GM12878 (cell line): ENCODE measurements around the gene URAD. TPM values are rescaled to one million over a fixed set of nuclear protein-coding genes. Genes with fewer than 3 reads are reported as not detected.

Experiments
- ATAC-seq: fragments of 200-7000 bp; cut with Tn5 transposase; 3 replicates; pipeline ENCODE4 v1.9.1; 2020; ENCODE audit warnings: mild to moderate bottlenecking, moderate library complexity
- BruUV-seq: library from RNA; stranded (reverse); fragments of 400-500 nt; replicated peaks from 2 replicates; lab custom pipeline; 2021; lab: Mats Ljungman, UMichigan
- CTCF ChIA-PET: fragments of 300-600 bp; sonication (Branson Sonifier 250); formaldehyde crosslinking; extraction: SDS; loops from one replicate; lab custom pipeline; 2021; ENCODE audit warnings: inconsistent platforms; lab: Yijun Ruan, JAX
- POLR2A ChIA-PET: fragments of 350-600 bp; formaldehyde crosslinking; extraction: SDS; loops from one replicate; lab custom pipeline; 2021; ENCODE audit warnings: inconsistent platforms; lab: Charles Lee
- RAD21 ChIA-PET: fragments of 300-600 bp; sonication (Branson Sonifier 250); formaldehyde crosslinking; loops from one replicate; lab custom pipeline; 2023; ENCODE audit warnings: antibody characterized with exemption; ENCODE audit not compliant: unreplicated experiment; lab: Charles Lee
- SMC1A ChIA-PET: fragments of 300-600 bp; sonication (Branson Sonifier 250); formaldehyde crosslinking; loops from one replicate; lab custom pipeline; 2023; ENCODE audit not compliant: unreplicated experiment, uncharacterized antibody; lab: Charles Lee
- DNase-seq: peaks from one replicate; pipeline ENCODE4 v3.0.0-alpha.2; 2011; ENCODE audit warnings: low read depth, low spot score
- FAIRE-seq: peaks from 3 replicates; lab custom pipeline; 2011; peaks lifted over from hg19 to GRCh38; lab: Jason Lieb, UNC
- H2AFZ ChIP-seq: 2 replicates; pipeline ENCODE4 v1.6.0; 2011; ENCODE audit warnings: low read depth, low read length, control low read depth; ENCODE audit not compliant: control insufficient read depth
- H3K27ac ChIP-seq: 2 replicates; pipeline ENCODE4 v1.5.1; 2011; ENCODE audit warnings: control low read depth; ENCODE audit not compliant: control insufficient read depth, insufficient read depth
- H3K27me3 ChIP-seq, 2 experiments: replicated peaks in 1 of 2; 2 replicates each; pipeline versions ENCODE4 v1.6.0 to v1.6.1; 2011; ENCODE audit warnings: low read length in 1 of 2; ENCODE audit not compliant: control insufficient read depth in 2 of 2, insufficient read depth in 2 of 2
- H3K36me3 ChIP-seq, 2 experiments: 2 replicates each; pipeline ENCODE4 v1.5.1; 2011; ENCODE audit warnings: low read length in 1 of 2; ENCODE audit not compliant: control insufficient read depth in 2 of 2, insufficient read depth in 2 of 2
- H3K4me1 ChIP-seq: 2 replicates; pipeline ENCODE4 v1.6.1; 2011; ENCODE audit warnings: mild to moderate bottlenecking, low read length, moderate library complexity, mixed read lengths; ENCODE audit not compliant: control insufficient read depth, insufficient read depth
- H3K4me2 ChIP-seq: 2 replicates; pipeline ENCODE4 v1.6.0; 2011; ENCODE audit warnings: control low read depth; ENCODE audit not compliant: control insufficient read depth, insufficient read depth
- H3K4me3 ChIP-seq: fragments of 200-600 bp; sonication (generic); 2 replicates; pipeline ENCODE4 v1.5.1; 2016
- H3K79me2 ChIP-seq: 2 replicates; pipeline ENCODE4 v1.6.0; 2011; ENCODE audit warnings: low read length; ENCODE audit not compliant: control insufficient read depth, insufficient read depth
- H3K9ac ChIP-seq: 2 replicates; pipeline ENCODE4 v1.8.0; 2011; ENCODE audit warnings: low read length, control low read depth, mixed read lengths; ENCODE audit not compliant: control insufficient read depth, insufficient read depth
- H3K9me3 ChIP-seq: replicated peaks from 3 replicates; pipeline ENCODE4 v1.5.1; 2011; ENCODE audit warnings: mild to moderate bottlenecking, low read length; ENCODE audit not compliant: control insufficient read depth, insufficient read depth
- H4K20me1 ChIP-seq: 2 replicates; pipeline ENCODE4 v1.6.0; 2011; ENCODE audit not compliant: control insufficient read depth, insufficient read depth
- ATF7 ChIP-seq: fragments of 450-650 bp; IDR thresholded peaks from 2 replicates; pipeline ENCODE4 v1.6.1; 2016; ENCODE audit warnings: low read depth, mild to moderate bottlenecking
- BMI1 ChIP-seq: fragments of 450-650 bp; IDR thresholded peaks from 2 replicates; pipeline ENCODE4 v1.6.1; 2016; ENCODE audit warnings: mild to moderate bottlenecking, moderate library complexity, borderline replicate concordance
- CBFB ChIP-seq: IDR thresholded peaks from 2 replicates; pipeline ENCODE4 v1.6.1; 2016; ENCODE audit warnings: antibody characterized with exemption, low read depth
- HDAC2 ChIP-seq: fragments of 200-600 bp; sonication (generic); IDR thresholded peaks from 2 replicates; pipeline ENCODE4 v1.6.1; 2017
- JUNB ChIP-seq: IDR thresholded peaks from 2 replicates; pipeline ENCODE4 v1.6.1; 2016; ENCODE audit warnings: antibody characterized with exemption, mild to moderate bottlenecking
- NR2F1 ChIP-seq: fragments of 450-650 bp; conservative IDR thresholded peaks from 2 replicates; pipeline ENCODE4 v1.6.1; 2017; ENCODE audit warnings: mild to moderate bottlenecking
- NRF1 ChIP-seq: conservative IDR thresholded peaks from 2 replicates; pipeline ENCODE4 v1.6.1; 2011; ENCODE audit warnings: mild to moderate bottlenecking, low read depth, low read length, improper control_type of control experiment
- PML ChIP-seq: IDR thresholded peaks from 2 replicates; pipeline ENCODE4 v1.6.1; 2012; ENCODE audit warnings: low read length, inconsistent platforms
- POLR2A ChIP-seq: IDR thresholded peaks from 2 replicates; pipeline ENCODE4 v1.6.1; 2011; ENCODE audit warnings: low read depth, mild to moderate bottlenecking, low read length
- POLR2AphosphoS5 ChIP-seq: IDR thresholded peaks from 2 replicates; pipeline ENCODE4 v1.6.1; 2011; ENCODE audit warnings: mild to moderate bottlenecking, low read length, inconsistent platforms
- ZBED1 ChIP-seq: IDR thresholded peaks from 2 replicates; pipeline ENCODE4 v1.6.1; 2016; ENCODE audit warnings: borderline replicate concordance
- ZNF274 ChIP-seq: IDR thresholded peaks from one replicate; pipeline ENCODE4 v1.8.0; 2011; ENCODE audit not compliant: insufficient read length, insufficient read depth
- WGBS: methylation state at CpG from one replicate; pipeline ENCODE4 v1.1.6; 2016; ENCODE audit warnings: low lambda C conversion rate; ENCODE audit not compliant: insufficient replicate concordance, insufficient coverage; ENCODE audit errors: missing lambda C conversion rate; 5-methylcytosine and 5-hydroxymethylcytosine counted together
- in situ Hi-C: fragments of 300-500 bp; cut with MboI; formaldehyde crosslinking; loops from 9 replicates; pipeline ENCODE4 v1.14.3; 2018; ENCODE audit warnings: mixed read lengths
- intact Hi-C: fragments of 100-400 bp; cut with micrococcal nuclease; formaldehyde crosslinking; loops from one replicate; pipeline ENCODE4 v1.14.2; 2022; ENCODE audit not compliant: unreplicated experiment
- polyA plus RNA-seq, 11 experiments: library from polyadenylated mRNA; depleted of rRNA in 4 of 11; unstranded in 6 of 11; stranded (reverse) in 5 of 11; fragments of >200 nt; fragmentation: Nextera tagmentation in 4 of 11; fragmentation: Illumina TruSeq in 1 of 11; extraction: Ambion mirVana in 4 of 11; extraction: Trizol in 1 of 11; gene quantifications; 1 replicate in 1 of 11; 2 replicates in 10 of 11; pipeline versions ENCODE4 v1.2.1 to v1.2.3, GENCODE V29; 2011 to 2016; ENCODE audit warnings: inconsistent platforms in 2 of 11, missing spikeins in 2 of 11, low read depth in 1 of 11
- total RNA-seq, 4 experiments: library from RNA; depleted of rRNA in 3 of 4; stranded (reverse); fragments of >200 nt in 3 of 4; fragmentation: Illumina TruSeq in 1 of 4; extraction: Trizol in 1 of 4; gene quantifications; 2 replicates each; pipeline versions ENCODE4 v1.2.1 to v1.2.3, GENCODE V29; 2013 to 2021
- TF ChIP-seq, protein P1 (sequence below): fragments of 450-650 bp; IDR thresholded peaks from 2 replicates; pipeline ENCODE4 v1.6.1; 2016; ENCODE audit warnings: mild to moderate bottlenecking
- TF ChIP-seq, protein P2 (sequence below): fragments of 450-650 bp; conservative IDR thresholded peaks from 2 replicates; pipeline ENCODE4 v1.6.1; 2017; ENCODE audit warnings: mild to moderate bottlenecking, moderate library complexity
- TF ChIP-seq, protein P3 (sequence below): fragments of 450-650 bp; IDR thresholded peaks from 2 replicates; pipeline ENCODE4 v1.6.1; 2017; ENCODE audit warnings: mild to moderate bottlenecking, low read depth, inconsistent platforms; ENCODE audit not compliant: poor library complexity, severe bottlenecking
- TF ChIP-seq, protein P4 (sequence below): fragments of 450-650 bp; IDR thresholded peaks from 2 replicates; pipeline ENCODE4 v1.6.1; 2017; ENCODE audit warnings: mild to moderate bottlenecking, moderate library complexity

The URAD gene
- total and polyA plus RNA-seq, 10 of the 15 experiments (the other 5 are each of a cell fraction or from before 2014, with no cell fraction given), result not detected

DNA sequence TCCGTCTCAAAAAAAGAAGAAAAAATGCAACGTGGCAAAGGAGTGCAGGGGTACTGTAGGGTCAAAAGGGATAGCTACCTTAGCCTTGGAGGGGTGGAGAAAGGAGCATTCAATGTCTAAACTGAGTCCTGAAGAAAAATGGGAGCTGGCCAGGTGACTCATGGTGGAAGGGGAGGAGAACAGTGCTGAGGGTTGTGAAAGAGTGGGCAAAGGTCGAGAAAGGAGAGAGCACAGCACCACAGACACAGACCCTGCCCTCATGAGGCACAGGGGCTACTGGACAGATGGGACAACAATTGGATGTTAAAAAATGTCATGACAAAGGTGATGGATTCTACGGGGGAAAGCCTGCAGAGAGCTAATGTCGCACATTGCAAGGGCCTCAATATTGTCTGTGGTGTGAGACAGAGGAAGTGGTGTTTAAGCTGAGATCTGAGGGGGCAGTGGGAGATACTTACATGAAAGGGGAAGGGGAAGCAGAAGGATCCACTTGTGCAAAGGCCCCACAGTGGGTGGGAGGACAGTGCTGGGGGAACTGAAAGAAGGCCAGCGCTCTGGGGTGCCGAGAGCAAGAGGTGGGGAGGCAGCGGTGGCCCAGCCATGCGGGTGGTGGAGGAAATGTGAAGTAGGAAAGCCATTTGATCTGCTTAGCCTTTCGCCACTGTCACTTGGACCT lies 42.9 kb upstream of the URAD start:
- FAIRE-seq, result no peak
- POLR2A ChIA-PET, result interaction anchor here (1.1 kb wide), 1 partner anchor 18 kb away, joined by 4 read pairs; no protein-coding TSS in a partner anchor
- Histone ChIP-seq H3K4me1 (peaks cover 52% of the 10 kb centered on the region), H4K20me1 (no peaks in the 10 kb centered on the region), H3K79me2 (no peaks in the 10 kb centered on the region), H3K27ac (peak overlapping the region; percentile 36; the same call in 1 of the 2 replicates), H2AFZ (peak overlapping the region; percentile 75), H3K27me3 (no peaks in the 10 kb centered on the region), H3K4me3 (no peak overlapping the region), H3K9ac (no peak overlapping the region), H3K36me3 (no peaks in the 10 kb centered on the region), H3K4me2 (peak overlapping the region; percentile 44), H3K9me3 (no peaks in the 10 kb centered on the region)
- RAD21 ChIA-PET, result interaction anchor here (0.6 to 2.5 kb wide), 7 partner anchors 10 to 200 kb away, joined by 3 to 12 read pairs (median 4); no protein-coding TSS in a partner anchor
- in situ Hi-C loops (no loop called here), intact Hi-C loops (loop anchor here (10.0 kb wide), 1 partner anchor 603 kb away; no protein-coding TSS in a partner anchor)
- WGBS, result 78% methylated on average over 10 of the region's 10 CpGs
- SMC1A ChIA-PET, result interaction anchor here (0.5 to 2.7 kb wide), 8 partner anchors 10 to 119 kb away, joined by 3 to 18 read pairs (median 3); no protein-coding TSS in a partner anchor
- CTCF ChIA-PET, result interaction anchor here (0.8 to 1.2 kb wide), 3 partner anchors 12 to 23 kb away, joined by 3 read pairs; no protein-coding TSS in a partner anchor
- DNase-seq, result no peak
- no TSS peak for BruUV-seq
- ATAC-seq, result peak; percentile 69
- TF ChIP-seq BMI1, result 0 out of 2 replicates have a peak, but pooled peaks have one; percentile 33
- no peak for TF ChIP-seq ZNF274
- no peak for TF ChIP-seq JUNB
- no peak for TF ChIP-seq CBFB
- no peak for TF ChIP-seq NR2F1
- TF ChIP-seq HDAC2, result no peak
- TF ChIP-seq, protein P1, sequence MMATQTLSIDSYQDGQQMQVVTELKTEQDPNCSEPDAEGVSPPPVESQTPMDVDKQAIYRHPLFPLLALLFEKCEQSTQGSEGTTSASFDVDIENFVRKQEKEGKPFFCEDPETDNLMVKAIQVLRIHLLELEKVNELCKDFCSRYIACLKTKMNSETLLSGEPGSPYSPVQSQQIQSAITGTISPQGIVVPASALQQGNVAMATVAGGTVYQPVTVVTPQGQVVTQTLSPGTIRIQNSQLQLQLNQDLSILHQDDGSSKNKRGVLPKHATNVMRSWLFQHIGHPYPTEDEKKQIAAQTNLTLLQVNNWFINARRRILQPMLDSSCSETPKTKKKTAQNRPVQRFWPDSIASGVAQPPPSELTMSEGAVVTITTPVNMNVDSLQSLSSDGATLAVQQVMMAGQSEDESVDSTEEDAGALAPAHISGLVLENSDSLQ, result no peak
- TF ChIP-seq PML, result no peak
- peak; percentile 57 for TF ChIP-seq ATF7
- TF ChIP-seq NRF1, result no peak
- TF ChIP-seq, protein P2, sequence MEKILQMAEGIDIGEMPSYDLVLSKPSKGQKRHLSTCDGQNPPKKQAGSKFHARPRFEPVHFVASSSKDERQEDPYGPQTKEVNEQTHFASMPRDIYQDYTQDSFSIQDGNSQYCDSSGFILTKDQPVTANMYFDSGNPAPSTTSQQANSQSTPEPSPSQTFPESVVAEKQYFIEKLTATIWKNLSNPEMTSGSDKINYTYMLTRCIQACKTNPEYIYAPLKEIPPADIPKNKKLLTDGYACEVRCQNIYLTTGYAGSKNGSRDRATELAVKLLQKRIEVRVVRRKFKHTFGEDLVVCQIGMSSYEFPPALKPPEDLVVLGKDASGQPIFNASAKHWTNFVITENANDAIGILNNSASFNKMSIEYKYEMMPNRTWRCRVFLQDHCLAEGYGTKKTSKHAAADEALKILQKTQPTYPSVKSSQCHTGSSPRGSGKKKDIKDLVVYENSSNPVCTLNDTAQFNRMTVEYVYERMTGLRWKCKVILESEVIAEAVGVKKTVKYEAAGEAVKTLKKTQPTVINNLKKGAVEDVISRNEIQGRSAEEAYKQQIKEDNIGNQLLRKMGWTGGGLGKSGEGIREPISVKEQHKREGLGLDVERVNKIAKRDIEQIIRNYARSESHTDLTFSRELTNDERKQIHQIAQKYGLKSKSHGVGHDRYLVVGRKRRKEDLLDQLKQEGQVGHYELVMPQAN, result no peak
- TF ChIP-seq, protein P3, sequence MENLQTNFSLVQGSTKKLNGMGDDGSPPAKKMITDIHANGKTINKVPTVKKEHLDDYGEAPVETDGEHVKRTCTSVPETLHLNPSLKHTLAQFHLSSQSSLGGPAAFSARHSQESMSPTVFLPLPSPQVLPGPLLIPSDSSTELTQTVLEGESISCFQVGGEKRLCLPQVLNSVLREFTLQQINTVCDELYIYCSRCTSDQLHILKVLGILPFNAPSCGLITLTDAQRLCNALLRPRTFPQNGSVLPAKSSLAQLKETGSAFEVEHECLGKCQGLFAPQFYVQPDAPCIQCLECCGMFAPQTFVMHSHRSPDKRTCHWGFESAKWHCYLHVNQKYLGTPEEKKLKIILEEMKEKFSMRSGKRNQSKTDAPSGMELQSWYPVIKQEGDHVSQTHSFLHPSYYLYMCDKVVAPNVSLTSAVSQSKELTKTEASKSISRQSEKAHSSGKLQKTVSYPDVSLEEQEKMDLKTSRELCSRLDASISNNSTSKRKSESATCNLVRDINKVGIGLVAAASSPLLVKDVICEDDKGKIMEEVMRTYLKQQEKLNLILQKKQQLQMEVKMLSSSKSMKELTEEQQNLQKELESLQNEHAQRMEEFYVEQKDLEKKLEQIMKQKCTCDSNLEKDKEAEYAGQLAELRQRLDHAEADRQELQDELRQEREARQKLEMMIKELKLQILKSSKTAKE, result peak; percentile 41
- no peak for TF ChIP-seq POLR2AphosphoS5
- TF ChIP-seq POLR2A, result no peak
- TF ChIP-seq, protein P4, sequence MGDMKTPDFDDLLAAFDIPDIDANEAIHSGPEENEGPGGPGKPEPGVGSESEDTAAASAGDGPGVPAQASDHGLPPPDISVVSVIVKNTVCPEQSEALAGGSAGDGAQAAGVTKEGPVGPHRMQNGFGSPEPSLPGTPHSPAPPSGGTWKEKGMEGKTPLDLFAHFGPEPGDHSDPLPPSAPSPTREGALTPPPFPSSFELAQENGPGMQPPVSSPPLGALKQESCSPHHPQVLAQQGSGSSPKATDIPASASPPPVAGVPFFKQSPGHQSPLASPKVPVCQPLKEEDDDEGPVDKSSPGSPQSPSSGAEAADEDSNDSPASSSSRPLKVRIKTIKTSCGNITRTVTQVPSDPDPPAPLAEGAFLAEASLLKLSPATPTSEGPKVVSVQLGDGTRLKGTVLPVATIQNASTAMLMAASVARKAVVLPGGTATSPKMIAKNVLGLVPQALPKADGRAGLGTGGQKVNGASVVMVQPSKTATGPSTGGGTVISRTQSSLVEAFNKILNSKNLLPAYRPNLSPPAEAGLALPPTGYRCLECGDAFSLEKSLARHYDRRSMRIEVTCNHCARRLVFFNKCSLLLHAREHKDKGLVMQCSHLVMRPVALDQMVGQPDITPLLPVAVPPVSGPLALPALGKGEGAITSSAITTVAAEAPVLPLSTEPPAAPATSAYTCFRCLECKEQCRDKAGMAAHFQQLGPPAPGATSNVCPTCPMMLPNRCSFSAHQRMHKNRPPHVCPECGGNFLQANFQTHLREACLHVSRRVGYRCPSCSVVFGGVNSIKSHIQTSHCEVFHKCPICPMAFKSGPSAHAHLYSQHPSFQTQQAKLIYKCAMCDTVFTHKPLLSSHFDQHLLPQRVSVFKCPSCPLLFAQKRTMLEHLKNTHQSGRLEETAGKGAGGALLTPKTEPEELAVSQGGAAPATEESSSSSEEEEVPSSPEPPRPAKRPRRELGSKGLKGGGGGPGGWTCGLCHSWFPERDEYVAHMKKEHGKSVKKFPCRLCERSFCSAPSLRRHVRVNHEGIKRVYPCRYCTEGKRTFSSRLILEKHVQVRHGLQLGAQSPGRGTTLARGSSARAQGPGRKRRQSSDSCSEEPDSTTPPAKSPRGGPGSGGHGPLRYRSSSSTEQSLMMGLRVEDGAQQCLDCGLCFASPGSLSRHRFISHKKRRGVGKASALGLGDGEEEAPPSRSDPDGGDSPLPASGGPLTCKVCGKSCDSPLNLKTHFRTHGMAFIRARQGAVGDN, result peak; percentile 61; the same call in 1 of the 2 replicates
- TF ChIP-seq ZBED1, result no peak
